GM18861 (cell line): ENCODE results near the gene CHD5.

Experiments
- ATAC-seq: cut with Tn5 transposase; IDR thresholded peaks from one replicate; pipeline ENCODE4 v1.9.1; 2021; ENCODE audit not compliant: unreplicated experiment

The CHD5 gene

GRCh38 chr1:6134741-6135510, 45.2 kb downstream of the CHD5 start:
- no peak for ATAC-seq

DNA sequence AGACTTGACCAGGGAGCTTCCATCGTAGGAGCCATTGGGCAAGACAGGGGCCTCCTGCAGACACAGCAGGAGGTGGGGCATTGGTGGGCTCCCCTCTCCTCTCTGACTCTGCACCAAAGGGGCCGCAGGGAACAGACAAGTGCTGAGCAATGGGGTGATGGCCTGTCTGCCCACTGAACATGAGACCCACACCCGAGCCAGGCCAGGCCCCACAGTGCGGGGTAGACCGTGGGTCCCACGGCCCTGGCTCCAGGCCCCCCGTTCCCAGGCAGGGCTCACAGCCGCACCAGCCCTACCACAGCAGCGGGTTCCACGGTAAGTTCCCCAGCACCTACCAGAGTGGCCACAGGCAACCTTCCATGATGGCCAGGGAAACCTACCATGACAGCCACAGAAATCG, 45.9 kb downstream of the CHD5 start:
- no peak for ATAC-seq

GRCh38 chr1:6133146-6133895, 46.8 kb downstream of the CHD5 start:
- ATAC-seq = no peak

DNA sequence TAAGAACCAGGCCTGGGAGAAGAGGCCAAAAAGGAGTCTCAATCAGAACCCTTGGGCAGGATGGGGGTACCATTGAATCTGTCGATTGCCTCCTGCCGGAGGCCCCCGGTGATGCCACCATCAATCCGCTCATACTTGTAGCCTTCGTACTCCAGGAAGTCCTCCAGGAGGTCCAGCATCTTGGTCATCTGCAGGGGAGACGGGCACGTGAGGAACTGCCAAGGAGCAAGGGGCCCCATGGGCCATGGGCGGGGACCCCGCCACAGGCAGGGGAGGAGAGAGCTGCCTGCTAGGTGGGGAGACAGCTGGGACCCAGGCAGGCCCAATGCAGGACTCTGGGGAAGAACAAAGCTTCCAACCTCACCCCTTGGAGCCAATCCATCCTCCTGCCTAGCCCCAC, 48.6 kb downstream of the CHD5 start:
- no peak for ATAC-seq

GRCh38 chr1:6130596-6130995, 49.5 kb downstream of the CHD5 start:
- ATAC-seq = no peak

- no peak for ATAC-seq
Observed at GRCh38 chr1:6130036-6130435, 50.1 kb downstream of the CHD5 start.

DNA sequence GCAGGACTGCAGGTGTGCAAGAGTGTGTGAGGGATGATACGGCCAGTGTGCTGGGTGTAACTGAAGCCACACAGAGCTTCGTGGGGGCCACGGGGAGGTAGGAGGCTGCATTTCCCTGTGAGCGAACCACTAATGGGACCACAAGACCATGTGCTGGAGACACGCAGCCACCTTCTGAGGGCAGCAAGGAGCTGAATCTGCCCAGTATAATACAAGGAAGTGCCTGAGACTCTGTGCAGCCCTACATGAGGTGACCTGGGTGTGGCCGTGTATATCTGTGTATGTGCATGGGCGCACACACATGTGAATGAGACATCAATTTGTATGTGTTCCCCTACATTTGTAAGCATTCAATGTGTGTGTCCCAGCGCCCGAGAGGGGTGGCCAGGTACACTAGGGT, 50.8 kb downstream of the CHD5 start:
- no peak for ATAC-seq

- ATAC-seq = no peak
Observed at GRCh38 chr1:6128276-6129081, 51.6 kb downstream of the CHD5 start.

DNA sequence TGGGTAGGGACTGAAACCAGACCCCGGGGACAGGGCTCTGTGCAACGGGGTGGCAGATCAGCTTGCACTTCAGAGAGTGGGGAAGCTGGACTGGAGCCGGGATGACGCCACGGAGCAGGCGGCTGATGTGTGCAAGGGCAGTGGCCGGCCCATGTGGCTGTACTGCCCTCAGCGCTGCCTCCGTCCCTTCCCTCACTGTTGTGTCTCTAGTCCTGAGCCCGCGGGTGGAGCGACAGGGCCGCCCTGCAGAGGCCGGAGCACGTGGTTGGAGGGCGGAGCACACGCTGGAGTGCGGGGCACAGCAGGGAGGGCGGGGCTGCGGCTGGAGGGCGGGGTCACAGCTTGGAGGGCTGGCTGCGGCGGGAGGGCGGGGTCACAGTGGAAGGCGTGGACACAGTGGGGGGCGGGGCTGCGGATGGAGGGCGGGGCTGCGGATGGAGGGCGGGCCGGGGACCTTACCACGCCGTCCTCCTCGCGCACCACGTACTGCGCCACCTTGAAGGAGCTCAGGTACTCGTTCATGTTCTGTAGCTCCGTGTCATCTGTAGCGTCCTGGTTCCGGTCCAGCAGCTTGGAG, 52.4 kb downstream of the CHD5 start:
- no peak for ATAC-seq

- ATAC-seq = no peak
Observed at GRCh38 chr1:6126521-6127067, 53.5 kb downstream of the CHD5 start.

DNA sequence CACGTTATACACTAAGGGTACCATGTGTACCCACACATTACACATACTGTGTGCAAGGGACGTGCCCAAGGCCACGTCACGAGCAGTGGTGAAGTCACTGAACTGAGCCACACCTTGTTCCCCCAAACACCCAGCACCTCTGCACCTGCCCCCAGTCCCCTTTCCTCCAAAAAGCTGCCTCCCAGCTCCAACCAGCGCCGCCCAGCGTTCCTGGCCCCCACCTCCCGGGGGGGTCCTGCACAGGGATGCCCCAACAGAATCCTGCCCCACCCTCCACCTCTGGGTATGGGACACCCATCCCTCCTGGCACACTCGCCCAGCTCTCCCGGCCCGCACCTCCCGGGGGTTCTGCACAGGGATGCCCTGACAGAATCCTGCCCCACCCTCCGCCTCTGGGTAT, 54.1 kb downstream of the CHD5 start:
- ATAC-seq = no peak

GRCh38 chr1:6125366-6125765, 54.8 kb downstream of the CHD5 start:
- no peak for ATAC-seq

DNA sequence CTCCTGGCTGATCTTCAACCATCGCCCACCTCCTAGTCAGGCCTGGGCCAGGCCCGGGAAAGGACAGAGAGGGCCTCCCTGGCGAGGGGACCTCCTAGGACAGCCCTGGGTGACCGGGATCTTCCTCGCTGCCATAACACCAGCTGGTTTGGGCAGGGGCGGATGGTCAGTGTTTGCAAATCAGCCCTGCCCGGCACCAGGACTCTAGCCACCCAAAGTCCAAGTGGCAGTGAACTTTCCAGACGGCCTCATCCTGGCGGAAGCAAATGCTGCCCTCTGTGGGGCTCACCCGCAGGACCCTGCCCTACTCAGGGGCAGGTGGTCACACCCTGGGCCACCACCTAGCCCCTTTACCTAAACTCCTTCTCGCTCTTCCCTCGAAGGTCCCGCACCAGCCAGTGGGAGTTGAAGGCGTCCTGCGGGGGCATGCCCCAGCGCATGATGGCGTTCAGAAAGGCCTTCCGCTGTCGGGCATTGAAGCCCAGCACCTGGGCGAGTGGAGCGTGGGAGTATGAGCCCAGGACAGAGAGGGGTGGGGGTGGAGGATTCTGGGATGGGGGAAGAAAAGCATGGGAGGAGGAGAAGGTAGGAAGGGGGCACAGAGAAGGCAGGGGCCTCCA, 55.3 kb downstream of the CHD5 start:
- ATAC-seq = no peak

- ATAC-seq = no peak
Observed at GRCh38 chr1:6124341-6124740, 55.8 kb downstream of the CHD5 start.

DNA sequence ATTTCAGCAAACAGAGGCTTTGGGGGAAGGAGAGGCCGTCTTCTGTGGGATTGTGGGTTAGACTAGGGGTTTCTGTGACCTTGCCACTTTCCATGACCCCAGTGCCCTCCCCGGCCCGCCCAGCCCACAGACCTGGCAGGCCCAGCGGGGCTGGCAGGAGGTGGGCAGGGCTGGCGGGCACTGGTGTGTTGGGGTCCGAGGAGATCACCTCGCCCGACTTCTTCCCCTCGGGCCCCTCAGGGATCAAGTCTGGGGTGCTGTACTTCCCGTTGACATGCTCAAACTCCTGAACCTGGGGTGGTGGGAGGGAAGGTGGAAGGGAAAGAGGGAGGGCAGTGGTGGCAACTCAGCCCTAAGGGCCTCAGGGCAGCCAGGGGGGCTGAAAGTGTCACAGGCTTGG, 56.3 kb downstream of the CHD5 start:
- no peak for ATAC-seq

DNA sequence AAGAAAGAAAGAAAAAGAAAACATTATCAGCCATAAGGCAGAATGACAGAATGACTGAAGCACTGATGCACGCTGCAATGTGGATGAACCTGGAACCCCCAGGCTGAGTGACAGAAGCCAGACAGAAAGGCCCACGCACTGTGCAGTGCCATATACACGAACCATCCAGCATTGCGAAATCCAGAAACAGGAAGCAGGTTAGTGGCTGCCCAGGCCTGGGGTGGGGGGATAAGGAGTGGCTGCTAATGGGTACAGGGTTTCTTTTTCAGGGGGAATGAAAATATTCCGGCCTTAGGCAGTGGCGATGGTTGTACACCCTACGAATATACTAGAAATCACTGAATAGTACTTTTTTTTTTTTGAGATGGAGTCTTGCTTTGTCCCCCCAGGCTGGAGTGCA, 57.0 kb downstream of the CHD5 start:
- no peak for ATAC-seq

DNA sequence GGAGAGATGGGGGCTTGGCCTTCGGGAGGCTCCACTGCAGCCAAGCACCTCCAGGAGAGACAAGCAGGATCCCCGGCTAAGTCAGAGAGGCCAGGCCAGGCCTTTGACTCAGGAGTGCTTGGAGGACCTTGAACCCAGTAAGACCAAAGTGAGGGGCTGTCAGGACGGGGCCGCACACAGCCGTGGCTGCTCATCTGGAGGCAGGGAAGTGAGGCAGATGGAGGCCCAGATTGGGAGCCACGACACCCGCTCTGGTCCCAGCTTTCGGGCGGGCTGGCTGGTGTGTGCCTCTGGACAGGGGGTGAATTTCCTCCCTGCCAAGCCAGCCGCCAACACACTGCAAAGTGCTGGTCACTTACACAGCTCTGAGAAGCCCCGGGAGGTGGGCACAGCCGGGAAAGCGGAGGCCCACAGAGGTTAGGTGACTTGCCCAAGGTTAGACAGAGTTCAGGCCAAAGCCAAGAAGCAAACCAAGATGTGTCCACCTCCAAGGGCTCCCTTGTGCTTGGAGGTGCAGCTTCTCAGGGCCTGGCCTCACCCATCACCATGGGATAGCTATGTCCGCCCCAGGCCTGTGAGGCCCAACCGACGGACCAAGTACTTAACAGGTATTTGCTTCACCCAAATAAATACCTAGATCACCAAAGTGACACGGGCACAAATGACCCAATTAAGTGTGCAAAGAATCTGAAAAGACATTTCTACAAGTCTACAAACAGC, 58.3 kb downstream of the CHD5 start:
- ATAC-seq = no peak

DNA sequence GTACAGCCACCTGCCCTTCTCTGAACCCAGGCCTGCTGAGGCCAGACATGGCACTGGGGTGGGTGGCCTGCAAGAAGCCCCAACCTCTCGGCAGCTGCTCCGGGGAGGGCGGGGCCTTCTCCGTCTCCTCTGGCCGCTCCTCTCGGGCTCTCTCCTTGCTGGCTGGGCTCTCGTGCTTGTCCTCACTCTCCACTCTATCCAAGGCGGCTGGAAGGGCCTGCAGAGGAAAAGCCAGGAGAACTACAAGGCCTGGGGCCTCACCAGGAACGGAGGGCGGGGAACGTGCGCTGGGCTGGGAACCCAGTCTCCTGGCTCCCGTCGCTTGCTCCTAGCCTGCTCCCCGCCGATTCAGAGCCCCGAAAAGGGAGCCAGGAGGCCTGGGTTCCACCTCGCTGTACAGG, 59.1 kb downstream of the CHD5 start:
- ATAC-seq = no peak

DNA sequence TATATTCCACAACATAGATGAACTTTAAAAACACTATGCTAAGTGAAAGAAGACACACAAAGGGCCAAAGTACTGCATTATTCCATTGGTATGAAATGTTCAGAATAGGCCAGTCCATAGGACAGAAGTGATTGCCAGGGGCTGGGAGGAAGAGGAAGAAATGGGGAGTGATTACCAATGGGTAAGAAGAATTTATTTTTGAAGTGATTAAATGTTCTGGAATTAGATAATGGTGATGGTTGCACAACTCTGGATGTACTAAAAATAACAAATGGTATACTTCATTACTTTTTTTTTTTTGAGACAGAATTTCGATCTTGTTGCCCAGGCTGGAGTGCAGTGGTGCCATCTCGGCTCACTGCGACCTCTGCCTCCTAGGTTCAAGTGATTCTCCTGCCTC, 61.7 kb downstream of the CHD5 start:
- no peak for ATAC-seq

DNA sequence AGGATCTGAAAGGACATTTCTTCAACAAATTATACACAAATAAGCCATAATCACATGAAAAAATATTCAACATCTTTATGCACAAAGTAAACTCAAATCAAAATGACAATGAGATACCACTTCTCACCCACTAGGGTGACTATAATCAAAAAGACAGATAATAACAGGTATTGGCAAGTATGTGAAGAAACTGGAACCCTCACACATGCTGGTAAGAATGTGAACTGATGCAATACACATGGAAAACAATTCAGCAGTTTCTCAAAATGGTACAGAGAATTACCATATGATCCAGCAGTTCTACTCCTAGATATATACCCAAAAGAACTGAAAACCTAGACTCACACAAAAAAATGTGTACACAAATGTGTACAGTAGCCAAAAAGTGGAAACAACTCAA, 62.5 kb downstream of the CHD5 start:
- no peak for ATAC-seq
